ENCODE data around the gene LRRC36. TPM values are rescaled to one million over a fixed set of nuclear protein-coding genes. Genes with fewer than 3 reads are reported as not detected.

The LRRC36 gene
- total and polyA plus RNA-seq, 5 donors from 2014 or later = not detected

GRCh38 chr16:67378642-67379041, 52.0 kb downstream of the LRRC36 start:
- DNase-seq (no peak), ATAC-seq (ENCODE audit: low read depth in 2 of 2) (no peak)
- no peak overlapping the region for H3K27ac Mint-ChIP-seq
- no peaks in the 10 kb centered on the region for H3K36me3 Mint-ChIP-seq
- no peaks in the 10 kb centered on the region for H3K9me3 ChIP-seq (ENCODE audit: control insufficient read depth in 2 of 2, low read length in 2 of 2)
- H3K27me3 Mint-ChIP-seq = peaks cover 23% of the 10 kb centered on the region
- no peaks in the 10 kb centered on the region for H3K4me1 Mint-ChIP-seq
- no peak overlapping the region for H3K27ac ChIP-seq (ENCODE audit: insufficient read depth, low read length, poor library complexity, severe bottlenecking)
- no peaks in the 10 kb centered on the region for H3K36me3 ChIP-seq (ENCODE audit: control insufficient read depth, insufficient read depth, low read length)
- no peak overlapping the region for H3K4me3 Mint-ChIP-seq
- H3K27me3 ChIP-seq (ENCODE audit: control insufficient read depth, insufficient read depth, low read length) = peaks cover 11% of the 10 kb centered on the region
- H3K4me1 ChIP-seq (ENCODE audit: control insufficient read depth, insufficient read depth, low read length, poor library complexity, severe bottlenecking) = no peaks in the 10 kb centered on the region
- no peaks in the 10 kb centered on the region for H3K9me3 Mint-ChIP-seq
- no peak overlapping the region for H3K4me3 ChIP-seq (ENCODE audit: low read depth, low read length)

DNA sequence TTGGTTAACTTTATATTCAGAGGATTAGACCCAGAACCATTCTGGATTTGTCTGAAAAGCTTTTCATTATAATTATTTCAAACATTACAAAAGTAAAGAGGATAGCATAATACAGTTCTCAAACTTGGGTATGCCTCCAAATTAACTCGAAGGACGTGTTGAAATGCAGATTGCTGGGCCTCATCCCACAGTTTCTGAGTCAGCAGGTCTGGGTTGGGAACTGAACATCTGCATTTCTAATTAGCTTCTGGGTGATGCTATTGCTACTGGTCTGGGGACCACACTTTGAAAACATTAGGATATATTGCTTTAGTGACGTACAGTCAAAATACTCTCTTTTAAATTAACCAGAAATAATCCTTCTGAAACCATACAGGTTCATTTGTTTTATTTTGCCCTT, 56.7 kb downstream of the LRRC36 start:
- Histone ChIP-seq H3K27me3 (ENCODE audit: control insufficient read depth, insufficient read depth, low read length) (peaks cover 8% of the 10 kb centered on the region), H3K27ac (ENCODE audit: insufficient read depth, low read length, poor library complexity, severe bottlenecking) (no peak overlapping the region), H3K4me1 (ENCODE audit: control insufficient read depth, insufficient read depth, low read length, poor library complexity, severe bottlenecking) (no peaks in the 10 kb centered on the region), H3K4me3 (ENCODE audit: low read depth, low read length) (no peak overlapping the region), H3K9me3 (ENCODE audit: control insufficient read depth in 2 of 2, low read length in 2 of 2) (no peaks in the 10 kb centered on the region), H3K36me3 (ENCODE audit: control insufficient read depth, insufficient read depth, low read length) (no peaks in the 10 kb centered on the region)
- H3K9me3 Mint-ChIP-seq = no peaks in the 10 kb centered on the region
- no peaks in the 10 kb centered on the region for H3K4me1 Mint-ChIP-seq
- no peak overlapping the region for H3K27ac Mint-ChIP-seq
- no peak overlapping the region for H3K4me3 Mint-ChIP-seq
- H3K27me3 Mint-ChIP-seq = peaks cover 23% of the 10 kb centered on the region
- no peaks in the 10 kb centered on the region for H3K36me3 Mint-ChIP-seq
- DNase-seq (no peak), ATAC-seq (ENCODE audit: low read depth in 2 of 2) (no peak)

- no peak for DNase-seq
- no peak for ATAC-seq (ENCODE audit: low read depth in 2 of 2)
- Histone ChIP-seq H3K9me3 (ENCODE audit: control insufficient read depth in 2 of 2, low read length in 2 of 2) (no peaks in the 10 kb centered on the region), H3K27ac (ENCODE audit: insufficient read depth, low read length, poor library complexity, severe bottlenecking) (no peak overlapping the region), H3K4me1 (ENCODE audit: control insufficient read depth, insufficient read depth, low read length, poor library complexity, severe bottlenecking) (no peaks in the 10 kb centered on the region), H3K36me3 (ENCODE audit: control insufficient read depth, insufficient read depth, low read length) (no peaks in the 10 kb centered on the region), H3K27me3 (ENCODE audit: control insufficient read depth, insufficient read depth, low read length) (peaks cover 4% of the 10 kb centered on the region), H3K4me3 (ENCODE audit: low read depth, low read length) (no peak overlapping the region)
- Mint-ChIP-seq H3K9me3 (no peaks in the 10 kb centered on the region), H3K27ac (no peak overlapping the region), H3K27me3 (peaks cover 22% of the 10 kb centered on the region), H3K36me3 (no peaks in the 10 kb centered on the region), H3K4me1 (no peaks in the 10 kb centered on the region), H3K4me3 (no peak overlapping the region)
These were observed 58.3 kb downstream of the LRRC36 start for GRCh38 chr16:67384778-67385510.

GRCh38 chr16:67386861-67387455, 60.3 kb downstream of the LRRC36 start:
- Histone ChIP-seq H3K36me3 (ENCODE audit: control insufficient read depth, insufficient read depth, low read length) (no peaks in the 10 kb centered on the region), H3K9me3 (ENCODE audit: control insufficient read depth in 2 of 2, low read length in 2 of 2) (no peaks in the 10 kb centered on the region), H3K4me3 (ENCODE audit: low read depth, low read length) (no peak overlapping the region), H3K4me1 (ENCODE audit: control insufficient read depth, insufficient read depth, low read length, poor library complexity, severe bottlenecking) (no peaks in the 10 kb centered on the region), H3K27me3 (ENCODE audit: control insufficient read depth, insufficient read depth, low read length) (peaks cover 4% of the 10 kb centered on the region), H3K27ac (ENCODE audit: insufficient read depth, low read length, poor library complexity, severe bottlenecking) (no peak overlapping the region)
- Mint-ChIP-seq H3K4me1 (peaks cover 0 to 2% (median 0%) of the 10 kb centered on the region in 4 donors), H3K27me3 (peaks cover 24% of the 10 kb centered on the region), H3K36me3 (no peaks in the 10 kb centered on the region), H3K4me3 (no peak overlapping the region), H3K27ac (no peak overlapping the region), H3K9me3 (no peaks in the 10 kb centered on the region)
- ATAC-seq (ENCODE audit: low read depth in 2 of 2) = no peak
- DNase-seq = no peak

- Mint-ChIP-seq H3K27me3 (peaks cover 25% of the 10 kb centered on the region), H3K27ac (no peak overlapping the region), H3K36me3 (no peaks in the 10 kb centered on the region), H3K4me3 (no peak overlapping the region), H3K9me3 (peaks cover 0 to 1% (median 0%) of the 10 kb centered on the region in 7 donors), H3K4me1 (peaks cover 0 to 4% (median 0%) of the 10 kb centered on the region in 4 donors)
- DNase-seq (no peak), ATAC-seq (ENCODE audit: low read depth in 2 of 2) (no peak)
- Histone ChIP-seq H3K36me3 (ENCODE audit: control insufficient read depth, insufficient read depth, low read length) (no peaks in the 10 kb centered on the region), H3K4me1 (ENCODE audit: control insufficient read depth, insufficient read depth, low read length, poor library complexity, severe bottlenecking) (no peaks in the 10 kb centered on the region), H3K9me3 (ENCODE audit: control insufficient read depth in 2 of 2, low read length in 2 of 2) (no peaks in the 10 kb centered on the region), H3K27ac (ENCODE audit: insufficient read depth, low read length, poor library complexity, severe bottlenecking) (no peak overlapping the region), H3K4me3 (ENCODE audit: low read depth, low read length) (no peak overlapping the region), H3K27me3 (ENCODE audit: control insufficient read depth, insufficient read depth, low read length) (peaks cover 4% of the 10 kb centered on the region)
These were observed 61.0 kb downstream of the LRRC36 start for GRCh38 chr16:67387479-67388079.

- ATAC-seq (ENCODE audit: low read depth in 2 of 2) = no peak
- H3K4me1 ChIP-seq (ENCODE audit: control insufficient read depth, insufficient read depth, low read length, poor library complexity, severe bottlenecking) = peaks cover under 1% of the 10 kb centered on the region
- DNase-seq = no peak
- H3K4me1 Mint-ChIP-seq = peaks cover 0 to 4% (median 0%) of the 10 kb centered on the region in 4 donors
- no peak overlapping the region for H3K27ac Mint-ChIP-seq
- no peaks in the 10 kb centered on the region for H3K36me3 ChIP-seq (ENCODE audit: control insufficient read depth, insufficient read depth, low read length)
- peaks cover 0 to 1% (median 0%) of the 10 kb centered on the region in 7 donors for H3K9me3 Mint-ChIP-seq
- H3K27ac ChIP-seq (ENCODE audit: insufficient read depth, low read length, poor library complexity, severe bottlenecking) = no peak overlapping the region
- no peak overlapping the region for H3K4me3 ChIP-seq (ENCODE audit: low read depth, low read length)
- peaks cover 24% of the 10 kb centered on the region for H3K27me3 Mint-ChIP-seq
- H3K9me3 ChIP-seq (ENCODE audit: control insufficient read depth in 2 of 2, low read length in 2 of 2) = no peaks in the 10 kb centered on the region
- no peak overlapping the region for H3K4me3 Mint-ChIP-seq
- H3K27me3 ChIP-seq (ENCODE audit: control insufficient read depth, insufficient read depth, low read length) = peaks cover 2% of the 10 kb centered on the region
- no peaks in the 10 kb centered on the region for H3K36me3 Mint-ChIP-seq
These were observed 61.6 kb downstream of the LRRC36 start for GRCh38 chr16:67388191-67388590.

- Mint-ChIP-seq H3K27me3 (peaks cover 22% of the 10 kb centered on the region), H3K4me3 (no peak overlapping the region), H3K9me3 (peaks cover 0 to 1% (median 0%) of the 10 kb centered on the region in 7 donors), H3K4me1 (peaks cover 0 to 5% (median 0%) of the 10 kb centered on the region in 4 donors), H3K27ac (no peak overlapping the region), H3K36me3 (no peaks in the 10 kb centered on the region)
- DNase-seq (no peak), ATAC-seq (ENCODE audit: low read depth in 2 of 2) (no peak)
- Histone ChIP-seq H3K27me3 (ENCODE audit: control insufficient read depth, insufficient read depth, low read length) (no peaks in the 10 kb centered on the region), H3K9me3 (ENCODE audit: control insufficient read depth in 2 of 2, low read length in 2 of 2) (no peaks in the 10 kb centered on the region), H3K4me1 (ENCODE audit: control insufficient read depth, insufficient read depth, low read length, poor library complexity, severe bottlenecking) (peaks cover 5% of the 10 kb centered on the region), H3K27ac (ENCODE audit: insufficient read depth, low read length, poor library complexity, severe bottlenecking) (no peak overlapping the region), H3K4me3 (ENCODE audit: low read depth, low read length) (no peak overlapping the region), H3K36me3 (ENCODE audit: control insufficient read depth, insufficient read depth, low read length) (no peaks in the 10 kb centered on the region)
These were observed 62.0 kb downstream of the LRRC36 start for GRCh38 chr16:67388591-67388990.
